ENCODE data around the gene PRKCQ.

PRKCQ gene

GRCh38 chr10:6427357-6427959 is 152.6 kb downstream of the PRKCQ start:
- peaks cover 9% of the 10 kb centered on the region for H3K36me3 ChIP-seq (ENCODE audit: control insufficient read depth, insufficient read depth, low read length)
- H3K9me3 ChIP-seq (ENCODE audit: control insufficient read depth, insufficient read depth, low read length) = no peaks in the 10 kb centered on the region
- no peak overlapping the region for H3K9ac ChIP-seq (ENCODE audit: low read depth, low read length)
- H3K4me1 ChIP-seq (ENCODE audit: control insufficient read depth, insufficient read depth, low read length) = no peaks in the 10 kb centered on the region
- H3K27me3 ChIP-seq (ENCODE audit: control insufficient read depth, insufficient read depth, low read length) = no peaks in the 10 kb centered on the region
- no peak overlapping the region for H3K4me3 ChIP-seq (ENCODE audit: low read depth, low read length)

- no peaks in the 10 kb centered on the region for H3K4me1 ChIP-seq (ENCODE audit: control insufficient read depth, insufficient read depth, low read length)
- H3K4me3 ChIP-seq (ENCODE audit: low read depth, low read length) = no peak overlapping the region
- H3K9ac ChIP-seq (ENCODE audit: low read depth, low read length) = no peak overlapping the region
- H3K36me3 ChIP-seq (ENCODE audit: control insufficient read depth, insufficient read depth, low read length) = peaks cover 8% of the 10 kb centered on the region
- no peaks in the 10 kb centered on the region for H3K27me3 ChIP-seq (ENCODE audit: control insufficient read depth, insufficient read depth, low read length)
- no peaks in the 10 kb centered on the region for H3K9me3 ChIP-seq (ENCODE audit: control insufficient read depth, insufficient read depth, low read length)
Measured at GRCh38 chr10:6426317-6426716, 153.8 kb downstream of the PRKCQ start.

GRCh38 chr10:6423413-6424170 is 156.5 kb downstream of the PRKCQ start:
- no peaks in the 10 kb centered on the region for H3K9me3 ChIP-seq (ENCODE audit: control insufficient read depth, insufficient read depth, low read length)
- no peaks in the 10 kb centered on the region for H3K27me3 ChIP-seq (ENCODE audit: control insufficient read depth, insufficient read depth, low read length)
- H3K4me1 ChIP-seq (ENCODE audit: control insufficient read depth, insufficient read depth, low read length) = no peaks in the 10 kb centered on the region
- H3K36me3 ChIP-seq (ENCODE audit: control insufficient read depth, insufficient read depth, low read length) = no peaks in the 10 kb centered on the region
- no peak overlapping the region for H3K9ac ChIP-seq (ENCODE audit: low read depth, low read length)
- no peak overlapping the region for H3K4me3 ChIP-seq (ENCODE audit: low read depth, low read length)

- no peaks in the 10 kb centered on the region for H3K9me3 ChIP-seq (ENCODE audit: control insufficient read depth, insufficient read depth, low read length)
- no peak overlapping the region for H3K9ac ChIP-seq (ENCODE audit: low read depth, low read length)
- no peaks in the 10 kb centered on the region for H3K27me3 ChIP-seq (ENCODE audit: control insufficient read depth, insufficient read depth, low read length)
- no peak overlapping the region for H3K4me3 ChIP-seq (ENCODE audit: low read depth, low read length)
- H3K36me3 ChIP-seq (ENCODE audit: control insufficient read depth, insufficient read depth, low read length) = no peaks in the 10 kb centered on the region
- H3K4me1 ChIP-seq (ENCODE audit: control insufficient read depth, insufficient read depth, low read length) = peaks cover 3% of the 10 kb centered on the region
Measured at GRCh38 chr10:6423004-6423403, 157.1 kb downstream of the PRKCQ start.

- H3K9ac ChIP-seq (ENCODE audit: low read depth, low read length) = no peak overlapping the region
- no peak overlapping the region for H3K4me3 ChIP-seq (ENCODE audit: low read depth, low read length)
- no peaks in the 10 kb centered on the region for H3K36me3 ChIP-seq (ENCODE audit: control insufficient read depth, insufficient read depth, low read length)
- H3K27me3 ChIP-seq (ENCODE audit: control insufficient read depth, insufficient read depth, low read length) = no peaks in the 10 kb centered on the region
- no peaks in the 10 kb centered on the region for H3K9me3 ChIP-seq (ENCODE audit: control insufficient read depth, insufficient read depth, low read length)
- H3K4me1 ChIP-seq (ENCODE audit: control insufficient read depth, insufficient read depth, low read length) = peaks cover 5% of the 10 kb centered on the region
Measured at GRCh38 chr10:6418613-6419216, 161.4 kb downstream of the PRKCQ start.

- Histone ChIP-seq H3K4me3 (ENCODE audit: low read depth, low read length) (no peak overlapping the region), H3K4me1 (ENCODE audit: control insufficient read depth, insufficient read depth, low read length) (peaks cover 5% of the 10 kb centered on the region), H3K9ac (ENCODE audit: low read depth, low read length) (no peak overlapping the region), H3K36me3 (ENCODE audit: control insufficient read depth, insufficient read depth, low read length) (no peaks in the 10 kb centered on the region), H3K9me3 (ENCODE audit: control insufficient read depth, insufficient read depth, low read length) (no peaks in the 10 kb centered on the region), H3K27me3 (ENCODE audit: control insufficient read depth, insufficient read depth, low read length) (no peaks in the 10 kb centered on the region)
Measured at GRCh38 chr10:6418167-6418566, 161.9 kb downstream of the PRKCQ start.

- H3K9ac ChIP-seq (ENCODE audit: low read depth, low read length) = no peak overlapping the region
- no peaks in the 10 kb centered on the region for H3K9me3 ChIP-seq (ENCODE audit: control insufficient read depth, insufficient read depth, low read length)
- no peaks in the 10 kb centered on the region for H3K27me3 ChIP-seq (ENCODE audit: control insufficient read depth, insufficient read depth, low read length)
- no peak overlapping the region for H3K4me3 ChIP-seq (ENCODE audit: low read depth, low read length)
- peaks cover 5% of the 10 kb centered on the region for H3K4me1 ChIP-seq (ENCODE audit: control insufficient read depth, insufficient read depth, low read length)
- H3K36me3 ChIP-seq (ENCODE audit: control insufficient read depth, insufficient read depth, low read length) = no peaks in the 10 kb centered on the region
Measured at GRCh38 chr10:6416892-6417512, 163.1 kb downstream of the PRKCQ start.

GRCh38 chr10:6411436-6411835 is 168.6 kb downstream of the PRKCQ start:
- no peaks in the 10 kb centered on the region for H3K4me1 ChIP-seq (ENCODE audit: control insufficient read depth, insufficient read depth, low read length)
- no peaks in the 10 kb centered on the region for H3K36me3 ChIP-seq (ENCODE audit: control insufficient read depth, insufficient read depth, low read length)
- H3K4me3 ChIP-seq (ENCODE audit: low read depth, low read length) = no peak overlapping the region
- H3K9ac ChIP-seq (ENCODE audit: low read depth, low read length) = no peak overlapping the region
- no peaks in the 10 kb centered on the region for H3K27me3 ChIP-seq (ENCODE audit: control insufficient read depth, insufficient read depth, low read length)
- no peaks in the 10 kb centered on the region for H3K9me3 ChIP-seq (ENCODE audit: control insufficient read depth, insufficient read depth, low read length)

- Histone ChIP-seq H3K9me3 (ENCODE audit: control insufficient read depth, insufficient read depth, low read length) (no peaks in the 10 kb centered on the region), H3K4me3 (ENCODE audit: low read depth, low read length) (no peak overlapping the region), H3K4me1 (ENCODE audit: control insufficient read depth, insufficient read depth, low read length) (no peaks in the 10 kb centered on the region), H3K9ac (ENCODE audit: low read depth, low read length) (no peak overlapping the region), H3K36me3 (ENCODE audit: control insufficient read depth, insufficient read depth, low read length) (no peaks in the 10 kb centered on the region), H3K27me3 (ENCODE audit: control insufficient read depth, insufficient read depth, low read length) (no peaks in the 10 kb centered on the region)
Measured at GRCh38 chr10:6410830-6411229, 169.2 kb downstream of the PRKCQ start.

GRCh38 chr10:6409971-6410643 is 170.0 kb downstream of the PRKCQ start:
- Histone ChIP-seq H3K9ac (ENCODE audit: low read depth, low read length) (no peak overlapping the region), H3K4me3 (ENCODE audit: low read depth, low read length) (no peak overlapping the region), H3K4me1 (ENCODE audit: control insufficient read depth, insufficient read depth, low read length) (no peaks in the 10 kb centered on the region), H3K27me3 (ENCODE audit: control insufficient read depth, insufficient read depth, low read length) (no peaks in the 10 kb centered on the region), H3K9me3 (ENCODE audit: control insufficient read depth, insufficient read depth, low read length) (no peaks in the 10 kb centered on the region), H3K36me3 (ENCODE audit: control insufficient read depth, insufficient read depth, low read length) (no peaks in the 10 kb centered on the region)

- Histone ChIP-seq H3K9ac (ENCODE audit: low read depth, low read length) (no peak overlapping the region), H3K4me1 (ENCODE audit: control insufficient read depth, insufficient read depth, low read length) (no peaks in the 10 kb centered on the region), H3K27me3 (ENCODE audit: control insufficient read depth, insufficient read depth, low read length) (no peaks in the 10 kb centered on the region), H3K36me3 (ENCODE audit: control insufficient read depth, insufficient read depth, low read length) (no peaks in the 10 kb centered on the region), H3K4me3 (ENCODE audit: low read depth, low read length) (no peak overlapping the region), H3K9me3 (ENCODE audit: control insufficient read depth, insufficient read depth, low read length) (no peaks in the 10 kb centered on the region)
Measured at GRCh38 chr10:6408799-6409198, 171.3 kb downstream of the PRKCQ start.

Data from iPS-15b (cell line).